K562 (cell line): ENCODE measurements around the gene ZNF598.

Experiments used
- FOSL1 ChIP-seq: fragments of 200-800 bp; sonication (Bioruptor generic); conservative IDR thresholded peaks from 2 replicates; pipeline ENCODE4 v1.6.1; 2016; ENCODE audit warnings: missing genetic modification characterization, missing compliant biosample characterization
- GATA2 ChIP-seq: sonication (generic); formaldehyde crosslinking; IDR thresholded peaks from 2 replicates; pipeline ENCODE4 v1.4.0; 2020; ENCODE audit warnings: mild to moderate bottlenecking, missing genetic modification reagents
- KDM4B ChIP-seq, 2 experiments: fragments of 450-650 bp in 1 of 2; sonication (generic) in 1 of 2; IDR thresholded peaks; 2 replicates each; pipeline ENCODE4 v1.6.1; 2016 to 2017; ENCODE audit warnings: borderline replicate concordance in 2 of 2, antibody characterized with exemption in 1 of 2, low read depth in 1 of 2, mild to moderate bottlenecking in 1 of 2
- POLR2A ChIP-seq: fragments of 450-650 bp; conservative IDR thresholded peaks from 2 replicates; pipeline ENCODE4 v1.6.1; 2016
- PPARD ChIP-seq: fragments of 250-450 bp; sonication (Bioruptor Pico); IDR thresholded peaks from 2 replicates; pipeline ENCODE4 v1.8.0; 2022; ENCODE audit warnings: inconsistent platforms, mild to moderate bottlenecking, moderate library complexity
- SMARCA5 ChIP-seq: fragments of 450-650 bp; IDR thresholded peaks from 2 replicates; pipeline ENCODE4 v1.6.1; 2016
- WHSC1 ChIP-seq: IDR thresholded peaks from one replicate; pipeline ENCODE4 v1.6.1; 2012; ENCODE audit warnings: low read length, control low read depth, inconsistent platforms
- ZNF586 ChIP-seq: fragments of 450-650 bp; formaldehyde crosslinking; conservative IDR thresholded peaks from 2 replicates; pipeline ENCODE4 v1.4.0; 2020; ENCODE audit warnings: mild to moderate bottlenecking, moderate library complexity
- TF ChIP-seq, protein P1 (sequence below), 3 experiments: IDR thresholded peaks in 2 of 3; conservative IDR thresholded peaks in 1 of 3; 2 replicates each; pipeline ENCODE4 v1.5.1; 2011 to 2012; ENCODE audit warnings: low read length in 3 of 3, mild to moderate bottlenecking in 3 of 3, control low read depth in 2 of 3, improper control_type of control experiment in 1 of 3, inconsistent platforms in 1 of 3, low read depth in 1 of 3, mixed read lengths in 1 of 3, moderate library complexity in 1 of 3; ENCODE audit not compliant: insufficient read depth in 2 of 3

DNA sequence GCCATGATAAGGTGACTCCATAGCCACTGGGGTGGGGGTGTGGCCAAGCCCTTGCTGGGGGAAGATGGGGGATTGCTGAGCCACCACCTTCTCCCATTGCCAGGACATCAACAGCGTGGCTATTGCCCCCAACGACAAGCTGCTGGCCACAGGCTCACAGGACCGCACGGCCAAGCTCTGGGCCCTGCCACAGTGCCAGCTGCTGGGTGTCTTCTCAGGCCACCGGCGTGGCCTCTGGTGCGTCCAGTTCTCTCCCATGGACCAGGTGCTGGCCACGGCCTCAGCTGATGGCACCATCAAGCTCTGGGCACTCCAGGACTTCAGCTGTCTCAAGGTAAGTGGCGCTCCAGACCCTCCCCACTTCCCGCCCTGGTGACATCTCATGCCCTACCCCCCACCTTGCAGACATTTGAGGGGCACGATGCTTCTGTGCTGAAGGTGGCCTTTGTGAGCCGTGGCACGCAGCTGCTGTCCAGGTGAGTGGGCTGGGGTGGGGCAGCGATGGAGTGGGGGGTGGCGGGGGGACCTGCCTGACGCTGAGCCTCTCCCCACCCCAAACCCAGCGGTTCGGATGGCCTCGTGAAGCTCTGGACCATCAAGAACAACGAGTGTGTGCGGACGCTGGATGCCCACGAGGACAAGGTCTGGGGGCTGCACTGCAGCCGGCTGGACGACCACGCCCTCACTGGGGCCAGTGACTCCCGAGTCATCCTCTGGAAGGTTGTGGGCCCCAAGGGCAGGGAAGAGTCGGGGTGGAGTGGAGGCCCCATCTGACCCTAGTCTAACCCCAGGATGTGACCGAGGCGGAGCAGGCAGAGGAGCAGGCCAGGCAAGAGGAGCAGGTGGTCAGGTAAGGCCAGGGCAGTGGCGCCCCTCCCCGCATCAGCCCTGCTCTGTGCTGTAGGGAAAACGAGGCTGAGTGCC is 32.4 kb downstream of the ZNF598 start:
- no peak for TF ChIP-seq ZNF586 (CRISPR knock-in tag)
- no peak for TF ChIP-seq KDM4B (IDR thresholded peaks at IDR 0.05; ENCODE audit: borderline replicate concordance in 2 of 2, low read depth in 1 of 2)
- TF ChIP-seq, protein P1, sequence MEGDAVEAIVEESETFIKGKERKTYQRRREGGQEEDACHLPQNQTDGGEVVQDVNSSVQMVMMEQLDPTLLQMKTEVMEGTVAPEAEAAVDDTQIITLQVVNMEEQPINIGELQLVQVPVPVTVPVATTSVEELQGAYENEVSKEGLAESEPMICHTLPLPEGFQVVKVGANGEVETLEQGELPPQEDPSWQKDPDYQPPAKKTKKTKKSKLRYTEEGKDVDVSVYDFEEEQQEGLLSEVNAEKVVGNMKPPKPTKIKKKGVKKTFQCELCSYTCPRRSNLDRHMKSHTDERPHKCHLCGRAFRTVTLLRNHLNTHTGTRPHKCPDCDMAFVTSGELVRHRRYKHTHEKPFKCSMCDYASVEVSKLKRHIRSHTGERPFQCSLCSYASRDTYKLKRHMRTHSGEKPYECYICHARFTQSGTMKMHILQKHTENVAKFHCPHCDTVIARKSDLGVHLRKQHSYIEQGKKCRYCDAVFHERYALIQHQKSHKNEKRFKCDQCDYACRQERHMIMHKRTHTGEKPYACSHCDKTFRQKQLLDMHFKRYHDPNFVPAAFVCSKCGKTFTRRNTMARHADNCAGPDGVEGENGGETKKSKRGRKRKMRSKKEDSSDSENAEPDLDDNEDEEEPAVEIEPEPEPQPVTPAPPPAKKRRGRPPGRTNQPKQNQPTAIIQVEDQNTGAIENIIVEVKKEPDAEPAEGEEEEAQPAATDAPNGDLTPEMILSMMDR (IDR thresholded peaks at IDR 0.05 in 2 of 3, conservative IDR thresholded peaks at IDR 0.05 in 1 of 3; ENCODE audit: insufficient read depth in 2 of 3, low read depth in 1 of 3, low read length in 3 of 3): no peak
- no peak for TF ChIP-seq FOSL1 (tag)
- TF ChIP-seq PPARD (CRISPR knock-in tag): no peak
- no peak for TF ChIP-seq POLR2A
- TF ChIP-seq GATA2 (CRISPR knock-in tag): no peak
- TF ChIP-seq SMARCA5: no peak
- TF ChIP-seq WHSC1: no peak
